Fibroblast of peridontal ligament (primary cell): ENCODE results near the gene SEC31A.
"Not testable (repeated sequence)": the region's sequence is repeated elsewhere in the genome, so short reads cannot be mapped to it uniquely, and the experiment has no call there.

ENCODE experiments used
- DNase-seq: peaks from one replicate; pipeline ENCODE4 v3.0.0-alpha.2; 2010; ENCODE audit errors: extremely low read depth

SEC31A gene, protein sequence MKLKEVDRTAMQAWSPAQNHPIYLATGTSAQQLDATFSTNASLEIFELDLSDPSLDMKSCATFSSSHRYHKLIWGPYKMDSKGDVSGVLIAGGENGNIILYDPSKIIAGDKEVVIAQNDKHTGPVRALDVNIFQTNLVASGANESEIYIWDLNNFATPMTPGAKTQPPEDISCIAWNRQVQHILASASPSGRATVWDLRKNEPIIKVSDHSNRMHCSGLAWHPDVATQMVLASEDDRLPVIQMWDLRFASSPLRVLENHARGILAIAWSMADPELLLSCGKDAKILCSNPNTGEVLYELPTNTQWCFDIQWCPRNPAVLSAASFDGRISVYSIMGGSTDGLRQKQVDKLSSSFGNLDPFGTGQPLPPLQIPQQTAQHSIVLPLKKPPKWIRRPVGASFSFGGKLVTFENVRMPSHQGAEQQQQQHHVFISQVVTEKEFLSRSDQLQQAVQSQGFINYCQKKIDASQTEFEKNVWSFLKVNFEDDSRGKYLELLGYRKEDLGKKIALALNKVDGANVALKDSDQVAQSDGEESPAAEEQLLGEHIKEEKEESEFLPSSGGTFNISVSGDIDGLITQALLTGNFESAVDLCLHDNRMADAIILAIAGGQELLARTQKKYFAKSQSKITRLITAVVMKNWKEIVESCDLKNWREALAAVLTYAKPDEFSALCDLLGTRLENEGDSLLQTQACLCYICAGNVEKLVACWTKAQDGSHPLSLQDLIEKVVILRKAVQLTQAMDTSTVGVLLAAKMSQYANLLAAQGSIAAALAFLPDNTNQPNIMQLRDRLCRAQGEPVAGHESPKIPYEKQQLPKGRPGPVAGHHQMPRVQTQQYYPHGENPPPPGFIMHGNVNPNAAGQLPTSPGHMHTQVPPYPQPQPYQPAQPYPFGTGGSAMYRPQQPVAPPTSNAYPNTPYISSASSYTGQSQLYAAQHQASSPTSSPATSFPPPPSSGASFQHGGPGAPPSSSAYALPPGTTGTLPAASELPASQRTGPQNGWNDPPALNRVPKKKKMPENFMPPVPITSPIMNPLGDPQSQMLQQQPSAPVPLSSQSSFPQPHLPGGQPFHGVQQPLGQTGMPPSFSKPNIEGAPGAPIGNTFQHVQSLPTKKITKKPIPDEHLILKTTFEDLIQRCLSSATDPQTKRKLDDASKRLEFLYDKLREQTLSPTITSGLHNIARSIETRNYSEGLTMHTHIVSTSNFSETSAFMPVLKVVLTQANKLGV

DNA sequence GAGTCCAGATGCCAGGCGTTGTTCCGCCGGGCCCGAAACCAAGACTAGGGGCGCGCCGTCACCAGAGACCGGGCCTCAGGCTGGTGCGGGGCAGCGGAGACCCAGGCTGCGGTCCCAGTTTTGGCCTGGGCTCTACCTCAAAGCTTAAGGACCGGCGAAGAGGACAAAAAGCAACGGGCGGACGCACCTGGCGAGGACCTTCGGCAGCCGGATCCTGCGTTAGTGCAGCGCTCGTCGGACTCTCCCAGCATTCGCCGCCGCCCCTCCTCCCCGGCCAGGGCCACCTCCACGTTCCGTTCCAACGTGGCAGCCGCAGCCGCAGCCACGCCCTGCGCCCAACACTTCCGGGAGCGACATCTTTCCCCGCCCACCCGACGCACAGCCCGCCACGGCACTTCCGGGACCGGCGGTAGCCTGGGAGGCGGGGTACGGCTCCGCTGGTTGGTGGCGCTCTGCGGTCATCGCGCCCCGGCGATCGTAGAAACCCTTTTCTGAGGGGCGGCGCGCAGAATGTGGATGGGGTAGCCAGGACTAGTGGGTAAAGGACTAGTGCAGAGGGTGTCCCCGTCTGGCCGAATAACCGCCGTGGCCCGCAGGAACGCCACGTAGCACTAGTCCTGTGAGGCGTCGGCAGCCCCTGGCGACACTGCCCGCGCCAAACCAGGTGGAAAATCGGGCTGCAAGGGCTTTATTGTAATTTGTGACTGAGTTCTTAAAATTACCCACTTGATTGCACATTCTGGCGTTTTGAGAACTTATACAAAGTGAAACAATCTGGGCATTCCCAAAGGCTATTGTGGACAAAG is at the start of gene SEC31A:
TSS of gene SEC31A (minus strand) at position 253 of the 806 bp plus-strand sequence. CDS start 9,217 bp downstream, outside the sequence.
- DNase-seq: peak; percentile 91

DNA sequence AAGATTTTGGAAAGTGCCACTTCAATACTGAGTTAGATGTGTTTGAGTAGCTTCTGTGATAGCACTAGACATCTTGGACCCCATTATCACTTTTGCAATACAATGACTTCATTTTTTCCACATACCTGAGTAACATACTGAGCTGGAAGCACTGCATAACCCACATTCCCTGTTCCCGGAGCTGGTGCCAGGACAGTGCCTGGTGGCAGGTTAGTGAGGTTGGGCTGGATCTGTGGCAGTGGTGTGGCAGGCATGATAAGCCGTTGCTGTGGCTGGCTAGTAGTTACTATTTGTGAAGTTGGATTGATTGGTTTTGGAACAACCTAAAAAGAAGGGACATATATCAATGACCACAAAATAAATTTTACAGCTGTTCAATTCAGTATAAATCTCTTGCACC is 48.5 kb upstream of the SEC31A start:
- no peak for DNase-seq

DNA sequence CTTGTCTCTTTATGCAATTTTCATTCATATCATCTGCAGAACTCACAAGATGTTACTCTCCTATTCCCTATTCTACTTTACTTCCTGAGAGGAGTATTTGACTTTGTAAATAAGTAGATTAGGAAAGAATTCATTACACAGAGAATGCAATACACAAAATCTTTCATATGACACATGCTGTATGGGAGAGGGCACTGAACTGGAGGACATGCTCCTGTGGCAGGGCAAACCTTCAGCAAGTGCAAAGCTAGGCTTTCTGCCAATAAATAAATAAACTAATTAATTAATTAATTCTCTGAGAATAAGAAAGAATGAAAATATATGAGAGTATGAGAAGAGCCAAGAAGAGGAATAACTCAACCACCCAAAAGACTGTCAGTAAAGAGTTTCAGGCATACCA is 43.5 kb upstream of the SEC31A start:
- DNase-seq: no peak

DNA sequence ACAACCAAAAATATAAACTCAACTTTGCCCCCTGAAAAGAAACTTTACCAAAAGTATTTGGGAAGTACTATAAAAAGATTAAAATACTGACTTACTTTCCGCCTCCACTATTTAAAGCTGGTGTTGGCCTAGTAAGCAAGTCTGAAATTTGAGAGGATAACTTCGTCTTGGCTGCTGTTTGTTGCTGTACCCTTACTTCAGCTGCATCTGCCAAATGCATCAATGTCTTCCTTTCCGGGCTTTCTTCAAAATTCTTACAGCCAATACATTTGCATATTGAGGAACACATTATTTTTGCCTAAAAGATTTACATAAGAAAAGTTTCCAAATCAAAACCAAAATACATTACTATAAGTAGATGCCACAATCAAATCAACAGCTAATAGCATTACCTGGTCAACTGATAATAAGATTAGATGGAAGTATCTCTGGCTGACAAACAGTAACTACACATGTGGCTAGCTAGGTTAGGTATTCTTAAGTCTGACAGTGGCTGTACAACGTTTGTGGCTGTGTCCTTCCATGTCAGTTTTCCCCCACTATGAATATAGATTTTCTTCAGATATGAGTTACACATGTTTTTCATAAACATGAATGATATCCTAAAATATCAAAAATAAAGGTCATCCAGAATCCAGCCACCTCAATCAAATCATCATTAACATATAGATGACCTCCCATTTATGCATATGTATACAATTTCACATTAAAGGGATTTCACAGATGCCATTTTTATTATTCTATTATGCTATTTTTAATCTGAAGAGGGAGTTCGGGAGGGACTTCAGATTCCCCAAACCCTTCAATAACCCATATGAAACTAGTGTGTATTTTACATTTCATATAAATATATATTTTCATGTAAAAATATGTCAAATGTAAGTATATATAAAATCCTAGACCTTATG is 40.1 kb upstream of the SEC31A start:
- peak; percentile 10 for DNase-seq

DNA sequence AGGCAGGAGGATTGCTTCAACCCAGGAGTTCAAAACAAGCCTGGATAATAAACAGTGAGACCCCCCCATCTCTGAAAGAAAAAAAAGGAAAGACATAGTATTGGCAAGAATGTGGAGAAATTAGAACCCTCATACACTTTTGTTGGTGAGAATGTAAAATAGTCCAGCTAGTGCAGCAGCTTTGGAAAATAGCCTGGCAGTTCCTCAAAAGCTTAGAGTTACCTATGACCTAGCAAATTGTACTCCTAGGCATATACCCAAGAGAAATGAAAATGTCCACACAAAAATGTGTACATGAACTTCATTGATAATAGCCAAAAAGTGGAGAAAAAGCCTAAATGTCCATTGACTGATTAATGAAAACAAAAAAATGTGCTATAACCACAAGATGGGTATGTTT is 30.8 kb upstream of the SEC31A start:
- DNase-seq: no peak

DNA sequence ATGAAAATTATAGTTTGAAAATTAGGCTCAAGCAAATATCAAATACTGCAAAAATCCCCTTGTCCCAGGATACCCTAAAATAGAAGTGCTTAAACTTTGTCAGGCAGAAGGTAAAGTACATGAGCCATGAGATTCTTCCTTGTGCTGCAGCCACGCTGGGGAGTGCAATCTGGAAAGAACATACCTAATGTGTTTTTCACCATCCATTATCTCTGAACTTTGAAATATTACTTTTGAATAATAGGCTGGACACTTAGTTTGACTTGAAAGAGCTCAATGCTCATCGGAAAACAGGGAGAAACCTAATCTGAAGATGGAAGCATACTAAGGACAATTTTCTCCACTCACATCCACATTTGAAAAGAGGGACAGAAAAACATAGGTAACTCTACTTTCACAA is 28.4 kb upstream of the SEC31A start:
- no peak for DNase-seq

DNA sequence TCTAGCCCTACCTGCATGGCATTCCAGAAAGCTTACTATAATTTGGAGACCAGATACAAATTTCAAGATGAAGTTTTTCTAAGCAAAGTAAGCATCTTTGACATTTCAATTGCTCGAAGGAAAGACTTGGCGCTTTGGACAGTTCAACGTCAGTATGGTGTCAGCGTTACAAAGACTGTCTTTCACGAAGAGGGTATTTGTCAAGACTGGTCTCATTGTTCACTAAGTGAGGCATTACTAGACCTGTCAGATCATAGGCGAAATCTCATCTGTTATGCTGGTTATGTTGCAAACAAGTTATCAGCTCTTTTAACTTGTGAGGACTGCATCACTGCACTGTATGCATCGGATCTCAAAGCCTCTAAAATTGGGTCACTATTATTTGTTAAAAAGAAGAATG is 27.1 kb upstream of the SEC31A start:
- no peak for DNase-seq

DNA sequence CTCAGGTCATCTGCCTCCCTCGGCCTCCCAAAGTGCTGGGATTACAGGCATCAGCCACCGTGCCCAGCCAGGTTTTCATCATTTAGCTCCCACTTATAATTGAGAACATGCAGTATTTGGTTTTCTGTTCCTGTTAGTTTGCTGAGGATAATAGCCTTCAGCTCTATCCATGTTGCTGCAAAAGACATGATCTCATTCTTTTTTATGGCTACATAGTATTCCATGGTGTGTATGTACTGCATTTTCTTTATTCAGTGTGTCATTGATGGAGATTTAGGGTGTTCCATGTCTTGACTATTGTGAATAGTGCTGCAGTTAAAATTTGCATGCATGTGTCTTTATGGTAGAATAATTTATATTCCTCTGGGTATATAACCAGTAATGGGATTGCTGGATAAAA is 23.0 kb upstream of the SEC31A start:
- DNase-seq: not testable (repeated sequence)

DNA sequence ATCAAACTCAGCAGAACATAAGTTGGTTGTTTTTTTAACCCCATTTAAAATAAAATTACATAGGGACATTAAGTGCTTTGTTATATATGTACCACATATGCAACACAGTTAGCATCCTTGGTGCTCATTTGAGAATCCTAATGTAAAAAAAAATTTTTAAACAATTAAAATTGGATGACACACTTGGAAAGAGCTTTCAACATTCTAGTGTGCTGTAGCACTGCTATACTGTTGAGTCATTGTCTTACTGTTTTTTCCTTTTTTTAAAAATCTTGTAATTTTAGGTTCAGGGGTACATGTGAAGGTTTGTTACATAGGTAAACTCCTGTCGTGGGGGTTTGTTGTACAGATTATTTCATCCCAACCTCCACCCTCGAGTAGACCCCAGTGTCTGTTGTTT is 22.4 kb upstream of the SEC31A start:
- peak; percentile 40 for DNase-seq

DNA sequence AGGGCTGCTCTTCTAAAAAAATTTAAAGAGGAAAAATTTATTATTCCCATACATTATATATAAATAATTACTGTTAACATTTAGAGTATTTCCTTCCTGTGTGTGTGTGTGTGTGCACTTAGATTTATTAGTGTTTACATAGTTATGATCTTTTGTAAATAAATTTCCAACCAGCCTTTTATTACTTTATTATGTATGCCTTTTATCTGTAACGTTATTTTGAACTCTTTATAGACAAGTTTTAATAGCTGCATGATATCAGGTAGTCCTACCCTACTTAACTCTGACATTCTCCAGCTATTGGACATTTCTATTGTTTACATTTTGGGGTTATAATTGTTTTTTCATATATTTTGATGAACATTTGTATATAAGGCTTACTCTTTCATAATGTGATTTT is 18.4 kb upstream of the SEC31A start:
- DNase-seq: no peak

DNA sequence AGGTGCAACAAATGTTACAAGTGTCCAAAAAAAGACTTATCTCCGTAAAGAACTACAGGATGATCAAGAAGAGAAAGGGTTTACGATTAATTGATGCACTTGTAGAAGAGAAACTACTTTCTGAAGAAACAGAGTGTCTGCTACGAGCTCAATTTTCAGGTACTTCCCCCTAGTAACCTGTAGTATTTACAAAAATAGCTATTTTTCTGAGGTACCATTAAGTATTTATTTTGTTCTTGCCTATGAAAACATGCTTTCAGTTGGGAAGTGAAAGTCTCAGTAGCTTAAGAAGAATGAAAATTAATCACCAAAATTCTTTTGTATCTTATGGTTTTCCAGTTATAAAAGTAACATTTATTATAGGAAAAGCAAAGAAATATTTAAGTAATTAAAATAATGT is 15.5 kb upstream of the SEC31A start:
- no peak for DNase-seq

DNA sequence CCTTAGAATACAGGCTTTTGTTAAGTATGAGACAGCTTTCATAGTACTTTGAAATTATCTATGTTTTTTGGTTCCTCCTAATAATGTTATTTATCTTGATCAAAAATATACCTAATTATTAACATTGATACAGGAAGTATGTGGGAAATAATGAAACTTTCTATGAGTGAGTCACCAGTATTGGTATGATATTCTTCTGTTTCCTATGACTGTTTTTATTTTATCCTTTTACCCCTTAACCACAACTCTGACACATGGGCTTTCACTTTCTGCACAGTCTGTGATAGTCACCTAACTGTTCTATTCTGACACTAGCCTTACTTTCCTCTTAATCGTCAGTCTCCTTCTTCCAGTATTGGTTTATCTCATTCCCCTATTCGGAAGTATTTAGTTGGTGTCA is 14.3 kb upstream of the SEC31A start:
- no peak for DNase-seq

DNA sequence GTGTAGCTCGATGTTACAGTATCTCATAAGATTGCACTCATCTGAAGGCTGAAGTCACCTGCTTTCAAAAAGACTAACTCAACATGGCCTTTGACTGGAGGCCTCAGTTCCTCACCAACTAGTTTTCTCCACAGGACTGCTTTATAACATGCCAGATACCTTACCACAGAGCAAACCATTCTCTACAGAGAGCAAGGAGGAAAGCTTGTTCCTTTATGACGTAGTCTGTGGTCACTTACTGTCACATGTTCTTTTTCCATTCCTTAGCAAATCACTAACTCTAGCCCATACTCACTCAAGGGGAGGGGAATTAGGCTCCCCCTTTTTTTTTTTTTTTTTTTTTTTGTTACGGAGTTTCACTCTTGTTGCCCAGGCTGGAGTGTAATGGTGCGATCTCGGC is 12.8 kb upstream of the SEC31A start:
- no peak for DNase-seq

DNA sequence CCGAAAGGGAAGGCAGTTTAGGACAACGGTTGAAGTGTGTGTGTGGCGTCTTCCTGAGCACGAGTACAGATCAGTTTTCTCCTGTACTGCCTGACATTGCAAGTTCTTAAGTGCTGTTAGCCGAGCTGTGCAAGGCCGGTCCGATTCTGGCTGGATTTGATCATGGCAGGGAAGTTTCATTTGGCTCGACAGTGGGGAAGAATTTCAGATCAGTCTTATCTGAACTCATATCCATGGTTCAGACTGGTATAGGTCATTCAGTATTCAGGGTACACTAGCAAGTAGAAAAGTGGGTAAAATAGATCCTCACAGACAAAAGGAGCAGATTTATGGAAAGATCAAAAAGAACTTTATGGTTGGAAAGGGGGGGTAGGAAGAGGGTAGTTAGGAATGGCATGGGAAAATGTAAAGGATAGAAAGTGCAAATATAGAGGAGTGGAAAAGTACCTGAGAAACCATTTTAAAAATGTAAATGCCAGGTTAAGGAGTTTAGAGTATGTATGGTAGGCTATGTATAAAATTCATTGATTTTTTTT is 10.3 kb upstream of the SEC31A start:
- DNase-seq: no peak

DNA sequence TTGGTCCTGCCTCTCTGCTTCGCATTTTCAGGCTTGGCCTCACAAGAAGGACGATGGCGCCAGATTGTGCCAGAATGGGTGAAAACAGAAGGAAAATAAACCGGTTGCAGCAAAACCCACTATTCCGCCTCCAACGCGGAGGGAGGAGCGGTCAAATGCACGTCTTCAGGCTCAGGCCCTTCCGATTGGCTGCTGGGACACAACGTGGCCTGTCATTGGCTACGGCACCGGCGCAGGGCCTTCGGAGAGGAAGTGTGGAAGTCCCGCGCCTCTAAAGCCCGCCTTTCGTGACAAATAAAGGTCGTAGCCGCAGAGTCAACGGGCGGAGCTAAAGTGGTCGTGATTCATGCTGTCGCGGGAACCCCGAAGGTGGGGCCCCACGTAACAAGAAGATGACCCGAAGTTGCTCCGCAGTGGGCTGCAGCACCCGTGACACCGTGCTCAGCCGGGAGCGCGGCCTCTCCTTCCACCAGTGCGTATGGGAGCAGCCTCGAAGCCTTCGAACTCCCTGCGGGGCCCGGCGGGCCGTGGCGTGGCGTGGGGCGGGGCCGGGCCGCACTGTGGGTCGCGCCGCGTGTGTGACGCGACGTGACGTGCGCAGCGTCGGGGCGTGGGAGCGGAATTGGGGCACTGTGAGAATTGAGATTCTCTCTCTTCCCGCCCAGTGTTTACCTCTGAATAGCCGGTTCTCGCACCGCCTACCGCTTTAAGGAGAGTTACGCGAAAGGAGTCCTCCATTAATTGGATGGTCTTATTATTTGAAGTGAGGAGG is 9.6 kb upstream of the SEC31A start, which contains the start of gene THAP9:
TSS of gene THAP9 (plus strand) at position 325 of the 772 bp plus-strand sequence. CDS start at position 393, 68 bp downstream.
- DNase-seq: peak; percentile 99

DNA sequence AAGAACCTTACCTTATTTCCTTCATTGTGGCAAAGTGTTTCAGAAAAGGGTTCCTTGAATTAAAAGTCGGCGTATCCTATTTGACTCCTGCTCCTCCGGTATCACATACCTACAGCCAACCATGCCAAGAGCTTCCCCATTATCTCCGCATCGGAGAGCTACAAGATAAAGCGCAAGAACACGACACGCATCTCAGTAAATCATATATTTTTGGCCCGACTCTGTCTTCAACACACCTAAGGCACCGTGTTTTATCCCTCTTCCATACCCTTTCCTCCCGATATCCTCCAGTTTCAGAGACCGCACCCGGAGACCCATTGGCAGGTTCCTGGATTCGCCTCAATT is 9.1 kb upstream of the SEC31A start:
- DNase-seq: no peak

DNA sequence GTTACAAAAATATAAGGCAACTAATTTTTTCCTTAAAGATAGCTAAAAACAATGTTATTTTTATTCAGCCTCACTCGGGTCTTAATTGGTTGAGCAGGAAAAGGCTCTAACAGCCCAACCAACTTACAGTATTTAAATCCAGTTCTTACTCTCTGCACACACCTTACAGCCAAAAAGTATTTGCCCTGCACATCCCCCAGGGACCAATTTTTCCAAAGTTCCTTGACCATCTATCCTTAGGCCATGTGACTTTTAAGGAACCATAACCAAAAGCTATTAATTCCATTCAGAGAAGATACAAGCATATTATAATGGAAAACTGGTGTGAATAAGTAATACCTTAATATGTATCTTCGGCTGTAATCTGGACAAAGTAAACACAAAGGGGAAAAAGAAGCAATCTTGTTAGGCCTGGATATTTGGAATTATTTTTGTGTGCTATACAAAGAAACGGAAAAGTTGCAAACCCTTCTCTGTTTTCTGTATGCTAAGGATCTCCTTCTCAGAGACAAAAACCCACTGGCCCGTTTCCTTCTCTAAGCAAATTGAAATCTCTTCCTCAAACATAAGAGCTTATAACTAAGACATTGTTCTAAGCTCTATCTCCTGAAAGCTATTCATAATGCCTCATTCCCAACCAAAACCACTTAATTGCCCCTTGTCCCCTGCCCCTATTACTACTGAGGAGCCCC is 8.6 kb upstream of the SEC31A start:
- DNase-seq: peak; percentile 42
